Right hindlimb (tissue), 1 donor: ENCODE measurements around the gene MYO5B.
"Not testable (repeated sequence)": the region's sequence is repeated elsewhere in the genome, so short reads cannot be mapped to it uniquely, and the experiment has no call there.

Source experiments
- DNase-seq: peaks from one replicate; pipeline ENCODE4 v3.0.0-alpha.2; 2018

Gene MYO5B

GRCh38 chr18:49813319-49814146, 381.4 kb downstream of the MYO5B start, which contains the start of gene ACAA2:
TSS of gene ACAA2 (minus strand) at chr18:49813533. CDS start at chr18:49813484, 49 bp downstream.
- DNase-seq, result peak; percentile 92

- peak; percentile 60 for DNase-seq
Measured at GRCh38 chr18:49813069-49813318, 382.0 kb downstream of the MYO5B start.

- DNase-seq, result peak; percentile 29
Measured at GRCh38 chr18:49812286-49813068, 382.5 kb downstream of the MYO5B start.

GRCh38 chr18:49811151-49811938, 383.6 kb downstream of the MYO5B start:
- no peak for DNase-seq

GRCh38 chr18:49808553-49809191, 386.3 kb downstream of the MYO5B start:
- not testable (repeated sequence) for DNase-seq

- DNase-seq, result no peak
Measured at GRCh38 chr18:49804096-49804495, 390.9 kb downstream of the MYO5B start.

GRCh38 chr18:49802623-49803022, 392.3 kb downstream of the MYO5B start:
- no peak for DNase-seq

- not testable (repeated sequence) for DNase-seq
Measured at GRCh38 chr18:49800491-49800890, 394.5 kb downstream of the MYO5B start.

GRCh38 chr18:49799806-49800205, 395.1 kb downstream of the MYO5B start:
- DNase-seq, result not testable (repeated sequence)

GRCh38 chr18:49798001-49798400, 396.9 kb downstream of the MYO5B start:
- no peak for DNase-seq

GRCh38 chr18:49795612-49796552, 399.1 kb downstream of the MYO5B start:
- no peak for DNase-seq

GRCh38 chr18:49794743-49795142, 400.2 kb downstream of the MYO5B start:
- DNase-seq, result no peak

GRCh38 chr18:49789560-49790134, 405.3 kb downstream of the MYO5B start:
- not testable (repeated sequence) for DNase-seq

- DNase-seq, result no peak
Measured at GRCh38 chr18:49788327-49788898, 406.5 kb downstream of the MYO5B start.

- DNase-seq, result no peak
Measured at GRCh38 chr18:49786019-49786720, 408.8 kb downstream of the MYO5B start.

- no peak for DNase-seq
Measured at GRCh38 chr18:49784427-49785185, 410.3 kb downstream of the MYO5B start.

- not testable (repeated sequence) for DNase-seq
Measured at GRCh38 chr18:49783631-49784030, 411.3 kb downstream of the MYO5B start.

- no peak for DNase-seq
Measured at GRCh38 chr18:49778826-49779465, 416.0 kb downstream of the MYO5B start.
